EH (cell line): ENCODE results near the gene LOC128125822.
"Not testable (repeated sequence)": the region's sequence is repeated elsewhere in the genome, so short reads cannot be mapped to it uniquely, and the experiment has no call there.

Source experiments
- DNase-seq: peaks from one replicate; pipeline ENCODE4 v3.0.0-alpha.2; 2015; ENCODE audit warnings: low read depth

LOC128125822 gene

DNA sequence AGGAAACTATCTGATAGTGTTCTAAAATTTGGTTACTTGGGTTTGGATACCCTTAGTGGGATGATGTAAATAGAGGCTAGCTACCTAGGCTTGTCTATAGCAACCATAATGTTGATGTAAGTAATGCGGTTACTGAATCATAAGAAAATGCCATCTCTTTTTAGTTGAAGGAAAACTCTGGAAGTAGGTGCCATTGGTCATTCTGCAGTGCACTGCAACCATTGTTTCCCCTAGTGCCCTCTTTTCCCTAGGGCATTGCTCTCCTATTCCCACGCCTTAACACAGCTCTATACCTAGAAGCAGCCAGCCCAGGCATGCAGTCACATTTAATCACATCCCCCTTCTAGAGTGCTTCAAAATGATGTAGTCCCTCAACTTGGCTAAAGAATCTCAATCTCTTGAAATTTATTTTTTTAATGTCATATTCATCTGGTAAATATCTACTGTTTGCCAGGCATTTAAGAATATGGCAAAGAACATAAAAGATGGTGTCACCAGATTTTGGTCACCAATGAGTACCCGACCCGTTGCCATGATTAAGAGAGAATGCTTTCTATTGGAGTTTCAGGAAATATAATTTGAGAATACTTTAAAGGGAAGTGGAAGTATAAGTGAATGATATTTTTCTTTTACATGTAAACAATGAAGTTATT lies 10.4 kb downstream of the LOC128125822 start:
- DNase-seq, result no peak

DNA sequence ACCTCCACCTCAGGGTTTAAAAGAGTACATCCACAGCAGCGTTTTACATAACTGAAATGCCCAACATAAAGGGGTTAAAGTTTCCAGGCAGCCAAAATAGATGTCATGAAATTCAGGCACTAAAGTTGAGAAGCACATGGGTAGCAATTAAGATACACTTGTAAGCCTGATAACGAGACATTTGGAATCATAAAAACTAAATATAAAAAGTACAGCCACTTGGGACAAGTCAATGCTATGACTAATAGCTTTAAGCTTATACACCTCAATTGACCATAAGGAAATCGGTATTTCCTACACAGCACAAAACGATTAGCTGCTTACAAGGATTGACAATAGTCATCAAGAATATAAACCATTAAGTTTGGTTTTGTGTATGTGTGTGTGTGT lies 11.8 kb downstream of the LOC128125822 start:
- no peak for DNase-seq

DNA sequence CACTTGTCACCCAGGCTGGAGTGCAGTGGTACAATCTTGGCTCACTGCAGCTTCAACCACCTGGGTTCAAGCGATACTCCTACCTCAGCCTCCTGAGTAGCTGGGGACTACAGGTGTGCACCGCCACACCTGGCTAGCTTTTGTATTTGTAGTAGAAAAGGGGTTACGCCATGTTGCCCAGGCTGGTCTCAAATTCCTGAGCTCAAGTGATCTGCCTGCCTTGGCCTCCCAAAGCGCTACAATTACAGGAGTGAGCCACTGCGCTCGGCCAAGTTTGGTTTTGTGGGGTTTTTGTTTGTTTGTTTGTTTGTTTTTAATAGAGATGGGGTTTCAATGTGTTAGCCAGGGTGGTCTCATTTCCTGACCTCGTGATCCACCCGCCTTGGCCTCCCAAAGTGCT lies 12.3 kb downstream of the LOC128125822 start:
- no peak for DNase-seq

DNA sequence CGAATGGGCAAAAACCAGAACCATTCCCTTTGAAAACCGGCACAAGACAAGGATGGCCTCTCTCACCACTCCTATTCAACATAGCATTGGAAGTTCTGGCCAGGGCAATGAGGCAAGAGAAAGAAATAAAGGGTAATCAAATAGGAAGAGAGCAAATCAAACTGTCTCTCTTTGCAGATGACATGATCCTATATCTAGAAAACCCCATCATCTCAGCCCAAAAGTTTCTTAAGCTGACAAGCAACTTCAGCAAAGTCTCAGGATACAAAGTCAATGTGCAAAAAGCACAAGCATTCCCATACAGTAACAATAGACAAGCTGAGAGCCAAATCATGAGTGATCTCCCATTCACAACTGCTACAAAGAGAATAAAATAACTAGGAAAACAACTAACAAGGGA lies 13.4 kb downstream of the LOC128125822 start:
- DNase-seq, result not testable (repeated sequence)

DNA sequence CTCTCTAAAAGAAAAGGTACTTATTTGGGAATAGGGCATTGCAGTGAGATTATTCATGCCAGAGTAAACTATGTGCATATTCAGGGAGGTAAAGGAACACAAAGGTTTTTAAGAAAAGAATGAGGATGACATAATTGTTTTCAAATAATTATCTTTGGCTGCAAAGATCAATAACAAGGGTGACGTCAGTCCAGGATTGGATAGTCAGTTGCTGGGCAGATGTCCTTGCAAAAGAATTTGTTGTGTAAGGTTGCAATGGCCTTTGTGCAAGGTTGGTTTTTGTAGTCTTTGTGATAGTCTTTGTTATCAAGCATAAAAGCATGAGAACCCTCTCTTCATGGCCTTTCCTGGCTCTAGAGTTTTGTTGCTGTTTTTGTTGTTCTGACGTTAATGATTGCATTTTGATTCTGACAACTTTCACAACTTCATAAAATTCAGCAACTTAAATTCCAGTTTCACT lies 17.7 kb downstream of the LOC128125822 start:
- DNase-seq, result no peak

- DNase-seq, result no peak
These were observed 20.6 kb downstream of the LOC128125822 start for GRCh38 chr6:63592886-63593285.

DNA sequence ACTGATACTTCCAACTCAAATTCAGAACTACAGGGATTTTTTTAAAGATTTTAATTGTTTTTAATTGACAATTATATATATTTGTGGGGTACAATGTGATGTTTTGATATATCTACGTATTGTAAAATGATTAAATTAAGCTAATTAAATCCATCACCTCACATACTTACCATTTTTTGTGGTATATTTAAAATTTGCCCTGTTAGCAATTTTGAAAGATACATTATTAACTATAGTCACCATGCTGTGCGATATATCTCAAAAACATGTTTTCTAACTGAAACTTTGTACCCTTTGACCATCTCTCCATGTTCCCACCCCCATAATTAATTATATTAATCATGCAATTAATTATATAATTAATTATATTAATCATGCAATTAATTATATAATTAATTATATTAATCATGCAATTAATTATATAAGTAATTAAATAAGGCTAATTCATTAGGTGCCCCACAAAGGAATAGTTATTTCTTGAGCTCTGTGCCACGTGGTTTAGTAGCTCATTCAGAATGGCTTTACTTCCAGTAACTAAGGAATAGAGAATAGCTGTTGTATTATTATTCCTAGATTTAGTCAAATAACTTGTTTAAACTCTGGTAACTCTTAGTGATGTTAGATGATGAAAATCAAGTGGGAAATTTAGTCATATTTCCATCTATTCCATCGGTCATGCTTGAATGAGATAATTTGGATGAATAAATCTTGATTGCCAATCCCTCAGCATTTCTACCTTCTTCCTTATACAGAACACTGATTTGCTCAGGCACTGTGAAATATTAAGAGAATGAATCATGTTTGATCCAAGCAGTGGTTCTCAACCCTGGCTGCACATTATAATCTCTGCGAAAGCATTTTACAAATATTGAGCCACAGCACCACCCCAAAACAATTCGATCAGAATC lies 25.1 kb downstream of the LOC128125822 start:
- peak; percentile 22 for DNase-seq

GRCh38 chr6:63598049-63599036 lies 26.1 kb downstream of the LOC128125822 start:
- peak; percentile 65 for DNase-seq

DNA sequence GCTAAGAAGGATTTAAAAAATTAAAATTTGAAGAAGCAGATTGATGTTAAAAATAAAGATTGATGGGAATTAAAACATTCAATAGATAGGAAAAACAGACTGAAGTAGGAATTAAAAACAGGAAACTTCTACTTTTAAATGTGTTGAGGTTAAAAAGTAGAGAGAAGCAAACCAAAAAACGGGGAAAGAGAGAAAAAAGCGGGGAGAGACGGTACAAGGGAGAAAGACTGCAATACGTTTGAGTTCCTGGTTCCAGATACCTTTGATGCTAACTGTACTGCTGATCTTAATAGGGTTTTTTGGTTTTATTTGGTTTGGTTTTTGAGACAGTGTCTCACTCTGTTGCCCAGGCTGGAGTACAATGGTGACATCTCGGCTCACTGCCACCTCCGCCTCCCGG lies 27.0 kb downstream of the LOC128125822 start:
- no peak for DNase-seq

- no peak for DNase-seq
These were observed 27.9 kb downstream of the LOC128125822 start for GRCh38 chr6:63600136-63600535.

GRCh38 chr6:63609231-63609630 lies 37.0 kb downstream of the LOC128125822 start:
- no peak for DNase-seq

GRCh38 chr6:63610944-63611343 lies 38.7 kb downstream of the LOC128125822 start:
- DNase-seq, result no peak

DNA sequence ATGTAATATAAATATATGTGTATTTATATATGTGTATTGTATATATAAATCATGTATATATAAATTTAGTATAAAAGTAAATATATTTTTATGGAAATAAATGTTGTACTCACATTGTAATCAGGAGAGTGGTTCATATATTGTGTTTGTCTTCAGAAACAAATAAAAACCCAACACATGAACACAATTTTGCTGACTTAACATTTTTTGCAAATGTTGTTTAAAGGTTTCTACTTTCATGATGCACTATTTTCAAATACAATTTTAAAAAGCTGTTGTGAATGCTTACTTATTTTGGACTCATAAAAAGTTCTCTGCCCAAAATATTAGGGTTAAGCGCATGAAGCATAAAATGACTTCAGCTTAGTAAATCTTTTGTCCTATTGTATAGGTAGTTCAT lies 39.3 kb downstream of the LOC128125822 start:
- no peak for DNase-seq

- DNase-seq, result no peak
These were observed 43.3 kb downstream of the LOC128125822 start for GRCh38 chr6:63615590-63615989.
